DOHH2 (cell line): ENCODE data around the gene WAC.

Experiments used
- CTCF ChIP-seq: fragments of 200-600 bp; sonication (generic); IDR thresholded peaks from one replicate; pipeline ENCODE4 v1.5.1; 2014; ENCODE audit warnings: antibody characterized with exemption, mild to moderate bottlenecking, low read depth, low read length; ENCODE audit not compliant: poor library complexity, severe bottlenecking
- EZH2phosphoT487 ChIP-seq: fragments of 200-600 bp; sonication (generic); IDR thresholded peaks from 2 replicates; pipeline ENCODE4 v1.6.1; 2017; ENCODE audit warnings: borderline replicate concordance, mild to moderate bottlenecking, antibody characterized with exemption, low read length, moderate library complexity, mixed read lengths

- TF ChIP-seq CTCF (no peak), EZH2phosphoT487 (no peak)
Measured at GRCh38 chr10:28606568-28606967, 73.7 kb downstream of the WAC start.
